K562 (cell line): ENCODE results near the gene ZNF407.

ENCODE experiments used
- CEBPB ChIP-seq: fragments of 450-650 bp; IDR thresholded peaks from 2 replicates; pipeline ENCODE4 v1.6.1; 2016; ENCODE audit warnings: missing genetic modification characterization, missing compliant biosample characterization
- ELF1 ChIP-seq: fragments of 200-800 bp; sonication (Bioruptor generic); IDR thresholded peaks from 2 replicates; pipeline ENCODE4 v1.6.1; 2016; ENCODE audit warnings: missing genetic modification characterization, missing compliant biosample characterization
- ESRRA ChIP-seq: fragments of 450-650 bp; IDR thresholded peaks from 2 replicates; pipeline ENCODE4 v1.6.1; 2014; ENCODE audit warnings: low read depth, mild to moderate bottlenecking, moderate library complexity, borderline replicate concordance
- FIP1L1 ChIP-seq: fragments of 200-400 bp; formaldehyde crosslinking; IDR thresholded peaks from 2 replicates; pipeline ENCODE4 v1.6.1; 2018; ENCODE audit warnings: mild to moderate bottlenecking, low read depth, low read length; ENCODE audit not compliant: poor library complexity, severe bottlenecking
- GABPB1 ChIP-seq: sonication (generic); formaldehyde crosslinking; IDR thresholded peaks from 2 replicates; pipeline ENCODE4 v1.8.0; 2022; ENCODE audit warnings: mild to moderate bottlenecking, missing genetic modification reagents
- KDM1A ChIP-seq, 2 experiments: fragments of 450-650 bp; IDR thresholded peaks; 2 replicates each; pipeline ENCODE4 v1.6.1; 2016; ENCODE audit warnings: mild to moderate bottlenecking in 2 of 2
- MYC ChIP-seq, 2 experiments: fragments of 250-450 bp in 1 of 2; sonication (Bioruptor Pico) in 1 of 2; IDR thresholded peaks; 2 replicates each; pipeline versions ENCODE4 v1.5.1 to v1.6.1; 2012 to 2021; ENCODE audit warnings: low read depth in 2 of 2, borderline replicate concordance in 1 of 2, improper control_type of control experiment in 1 of 2, low read length in 1 of 2, mild to moderate bottlenecking in 1 of 2, moderate library complexity in 1 of 2
- ZNF76 ChIP-seq: fragments of 250-450 bp; sonication (Bioruptor Pico); IDR thresholded peaks from 2 replicates; pipeline ENCODE4 v1.4.0; 2020; ENCODE audit warnings: mild to moderate bottlenecking, moderate library complexity, borderline replicate concordance
- ZNF830 ChIP-seq: fragments of 250-450 bp; sonication (Bioruptor Pico); IDR thresholded peaks from 2 replicates; pipeline ENCODE4 v1.5.0; 2021; ENCODE audit warnings: mild to moderate bottlenecking
- ZZZ3 ChIP-seq: fragments of 450-650 bp; IDR thresholded peaks from 2 replicates; pipeline ENCODE4 v1.6.1; 2016; ENCODE audit warnings: antibody characterized with exemption, mild to moderate bottlenecking, moderate library complexity
- TF ChIP-seq, protein P1 (sequence below): fragments of 450-650 bp; IDR thresholded peaks from 2 replicates; pipeline ENCODE4 v1.6.1; 2016; ENCODE audit warnings: low read depth, mild to moderate bottlenecking, moderate library complexity
- TF ChIP-seq, protein P2 (sequence below): sonication (generic); formaldehyde crosslinking; IDR thresholded peaks from 2 replicates; pipeline ENCODE4 v1.8.0; 2022; ENCODE audit warnings: mild to moderate bottlenecking, low read depth, missing genetic modification reagents
- TF ChIP-seq, protein P3 (sequence below), 3 experiments: IDR thresholded peaks in 2 of 3; conservative IDR thresholded peaks in 1 of 3; 2 replicates each; pipeline ENCODE4 v1.5.1; 2011 to 2012; ENCODE audit warnings: low read length in 3 of 3, mild to moderate bottlenecking in 3 of 3, control low read depth in 2 of 3, improper control_type of control experiment in 1 of 3, inconsistent platforms in 1 of 3, low read depth in 1 of 3, mixed read lengths in 1 of 3, moderate library complexity in 1 of 3; ENCODE audit not compliant: insufficient read depth in 2 of 3

DNA sequence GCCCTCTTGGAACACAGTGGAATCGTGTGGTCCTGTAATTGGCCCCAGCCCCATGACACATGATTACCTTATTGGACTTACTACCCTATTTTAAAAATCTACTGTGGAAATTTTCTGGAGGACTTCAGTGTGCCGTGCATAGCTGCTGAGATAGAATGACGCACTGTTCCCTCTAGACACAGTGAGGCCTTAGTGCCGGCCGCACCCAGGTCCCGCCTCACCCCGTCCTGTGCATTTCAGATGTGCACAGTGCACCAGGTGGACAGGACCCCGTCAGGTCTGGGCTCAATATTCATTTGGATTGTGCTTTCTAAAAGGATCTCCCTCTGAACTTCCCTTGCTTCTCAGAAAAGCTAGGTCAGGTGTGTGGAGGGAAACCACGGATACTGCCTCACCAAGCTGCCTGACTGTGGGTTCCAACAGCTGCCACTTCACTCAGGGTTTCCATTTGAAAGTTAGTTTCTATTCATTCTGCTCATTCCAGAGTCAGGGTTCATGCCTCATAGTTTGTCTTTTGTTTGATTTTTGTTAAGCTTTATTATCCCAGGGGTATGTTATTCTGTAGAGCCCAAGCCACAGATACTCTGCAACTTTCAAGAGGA lies 455.5 kb downstream of the ZNF407 start:
- no peak for TF ChIP-seq ELF1 (tag)
- TF ChIP-seq, protein P1, sequence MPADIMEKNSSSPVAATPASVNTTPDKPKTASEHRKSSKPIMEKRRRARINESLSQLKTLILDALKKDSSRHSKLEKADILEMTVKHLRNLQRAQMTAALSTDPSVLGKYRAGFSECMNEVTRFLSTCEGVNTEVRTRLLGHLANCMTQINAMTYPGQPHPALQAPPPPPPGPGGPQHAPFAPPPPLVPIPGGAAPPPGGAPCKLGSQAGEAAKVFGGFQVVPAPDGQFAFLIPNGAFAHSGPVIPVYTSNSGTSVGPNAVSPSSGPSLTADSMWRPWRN = no peak
- no peak for TF ChIP-seq ZNF76 (CRISPR knock-in tag)
- no peak for TF ChIP-seq MYC (IDR thresholded peaks at IDR 0.05; ENCODE audit: low read depth, low read length)
- no peak for TF ChIP-seq MYC (CRISPR knock-in tag; IDR thresholded peaks at IDR 0.05; ENCODE audit: borderline replicate concordance, low read depth)
- TF ChIP-seq GABPB1 (CRISPR knock-in tag) = no peak
- TF ChIP-seq FIP1L1 = no peak
- no peak for TF ChIP-seq ZNF830
- TF ChIP-seq, protein P2, sequence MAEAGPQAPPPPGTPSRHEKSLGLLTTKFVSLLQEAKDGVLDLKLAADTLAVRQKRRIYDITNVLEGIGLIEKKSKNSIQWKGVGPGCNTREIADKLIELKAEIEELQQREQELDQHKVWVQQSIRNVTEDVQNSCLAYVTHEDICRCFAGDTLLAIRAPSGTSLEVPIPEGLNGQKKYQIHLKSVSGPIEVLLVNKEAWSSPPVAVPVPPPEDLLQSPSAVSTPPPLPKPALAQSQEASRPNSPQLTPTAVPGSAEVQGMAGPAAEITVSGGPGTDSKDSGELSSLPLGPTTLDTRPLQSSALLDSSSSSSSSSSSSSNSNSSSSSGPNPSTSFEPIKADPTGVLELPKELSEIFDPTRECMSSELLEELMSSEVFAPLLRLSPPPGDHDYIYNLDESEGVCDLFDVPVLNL = no peak
- TF ChIP-seq ESRRA = no peak
- TF ChIP-seq, protein P3, sequence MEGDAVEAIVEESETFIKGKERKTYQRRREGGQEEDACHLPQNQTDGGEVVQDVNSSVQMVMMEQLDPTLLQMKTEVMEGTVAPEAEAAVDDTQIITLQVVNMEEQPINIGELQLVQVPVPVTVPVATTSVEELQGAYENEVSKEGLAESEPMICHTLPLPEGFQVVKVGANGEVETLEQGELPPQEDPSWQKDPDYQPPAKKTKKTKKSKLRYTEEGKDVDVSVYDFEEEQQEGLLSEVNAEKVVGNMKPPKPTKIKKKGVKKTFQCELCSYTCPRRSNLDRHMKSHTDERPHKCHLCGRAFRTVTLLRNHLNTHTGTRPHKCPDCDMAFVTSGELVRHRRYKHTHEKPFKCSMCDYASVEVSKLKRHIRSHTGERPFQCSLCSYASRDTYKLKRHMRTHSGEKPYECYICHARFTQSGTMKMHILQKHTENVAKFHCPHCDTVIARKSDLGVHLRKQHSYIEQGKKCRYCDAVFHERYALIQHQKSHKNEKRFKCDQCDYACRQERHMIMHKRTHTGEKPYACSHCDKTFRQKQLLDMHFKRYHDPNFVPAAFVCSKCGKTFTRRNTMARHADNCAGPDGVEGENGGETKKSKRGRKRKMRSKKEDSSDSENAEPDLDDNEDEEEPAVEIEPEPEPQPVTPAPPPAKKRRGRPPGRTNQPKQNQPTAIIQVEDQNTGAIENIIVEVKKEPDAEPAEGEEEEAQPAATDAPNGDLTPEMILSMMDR (IDR thresholded peaks at IDR 0.05 in 2 of 3, conservative IDR thresholded peaks at IDR 0.05 in 1 of 3; ENCODE audit: insufficient read depth in 2 of 3, low read depth in 1 of 3, low read length in 3 of 3) = no peak
- TF ChIP-seq ZZZ3 = no peak
- TF ChIP-seq KDM1A (IDR thresholded peaks at IDR 0.05) = no peak
- TF ChIP-seq CEBPB (tag) = no peak
